Loucy (cell line): Measurements from ENCODE around the gene RAD21L1.

Experiments
- H2AFZ ChIP-seq: fragments of 200-600 bp; sonication (generic); 2 replicates; pipeline ENCODE4 v1.6.0; 2016; ENCODE audit warnings: antibody characterized with exemption, mild to moderate bottlenecking, low read length, moderate library complexity
- H3F3A ChIP-seq: fragments of 200-600 bp; 2 replicates; pipeline ENCODE4 v1.6.0; 2016; ENCODE audit warnings: antibody characterized with exemption, low read depth, mild to moderate bottlenecking
- H3K27me3 ChIP-seq: fragments of 200-600 bp; sonication (generic); 2 replicates; pipeline ENCODE4 v1.6.1; 2014; ENCODE audit warnings: low read length, mild to moderate bottlenecking; ENCODE audit not compliant: insufficient read depth, poor library complexity, severe bottlenecking
- H3K36me3 ChIP-seq: fragments of 200-600 bp; sonication (generic); 2 replicates; pipeline ENCODE4 v1.6.1; 2016; ENCODE audit warnings: low read length; ENCODE audit not compliant: insufficient read depth
- H3K4me1 ChIP-seq: fragments of 200-600 bp; sonication (generic); 2 replicates; pipeline ENCODE4 v1.5.1; 2014; ENCODE audit warnings: low read length, mild to moderate bottlenecking; ENCODE audit not compliant: insufficient read depth, poor library complexity, severe bottlenecking
- H3K4me2 ChIP-seq: fragments of 200-600 bp; sonication (generic); 2 replicates; pipeline ENCODE4 v1.6.0; 2014; ENCODE audit warnings: antibody characterized with exemption, low read length, low read depth, mild to moderate bottlenecking; ENCODE audit not compliant: poor library complexity, severe bottlenecking
- H3K4me3 ChIP-seq: fragments of 200-600 bp; sonication (generic); 2 replicates; pipeline ENCODE4 v1.5.1; 2014; ENCODE audit warnings: low read length, mild to moderate bottlenecking, mixed read lengths; ENCODE audit not compliant: poor library complexity, severe bottlenecking
- H3K79me2 ChIP-seq: fragments of 200-600 bp; sonication (generic); 2 replicates; pipeline ENCODE4 v1.6.1; 2014; ENCODE audit warnings: low read length; ENCODE audit not compliant: insufficient read depth
- H3K9ac ChIP-seq: fragments of 200-600 bp; sonication (generic); 2 replicates; pipeline ENCODE4 v1.6.0; 2014; ENCODE audit warnings: mild to moderate bottlenecking, low read depth, low read length, moderate library complexity; ENCODE audit not compliant: poor library complexity, severe bottlenecking
- H3K9me2 ChIP-seq: fragments of 200-600 bp; sonication (generic); replicated peaks from 2 replicates; pipeline ENCODE4 v1.6.1; 2016; ENCODE audit warnings: low read depth, low read length, mixed read lengths
- H3K9me3 ChIP-seq: fragments of 200-600 bp; sonication (generic); 2 replicates; pipeline ENCODE4 v1.6.1; 2014; ENCODE audit warnings: mild to moderate bottlenecking, antibody characterized with exemption, low read length, low read depth; ENCODE audit not compliant: insufficient read depth
- H4K20me1 ChIP-seq: fragments of 200-600 bp; sonication (generic); 2 replicates; pipeline ENCODE4 v1.6.0; 2014; ENCODE audit warnings: antibody characterized with exemption, low read length, mild to moderate bottlenecking; ENCODE audit not compliant: insufficient read depth, poor library complexity, severe bottlenecking
- CTCF ChIP-seq: fragments of 200-600 bp; sonication (generic); conservative IDR thresholded peaks from 2 replicates; pipeline ENCODE4 v1.5.1; 2014; ENCODE audit warnings: mild to moderate bottlenecking, antibody characterized with exemption, low read length
- EZH2phosphoT487 ChIP-seq: fragments of 200-600 bp; IDR thresholded peaks from 2 replicates; pipeline ENCODE4 v1.6.1; 2018; ENCODE audit warnings: antibody characterized with exemption, mild to moderate bottlenecking, moderate library complexity, borderline replicate concordance

The RAD21L1 gene

GRCh38 chr20:1242099-1242498, 16.3 kb downstream of the RAD21L1 start:
- H3K4me2 ChIP-seq = no peak overlapping the region
- no peak overlapping the region for H3K4me3 ChIP-seq
- TF ChIP-seq CTCF = no peak
- no peaks in the 10 kb centered on the region for H3F3A ChIP-seq
- no peak overlapping the region for H2AFZ ChIP-seq
- H3K4me1 ChIP-seq = no peaks in the 10 kb centered on the region
- H3K9me2 ChIP-seq = no peaks in the 10 kb centered on the region
- H4K20me1 ChIP-seq = no peaks in the 10 kb centered on the region
- no peak overlapping the region for H3K9ac ChIP-seq
- no peaks in the 10 kb centered on the region for H3K79me2 ChIP-seq
- no peaks in the 10 kb centered on the region for H3K36me3 ChIP-seq
- no peaks in the 10 kb centered on the region for H3K27me3 ChIP-seq
- no peaks in the 10 kb centered on the region for H3K9me3 ChIP-seq

GRCh38 chr20:1242530-1242929, 16.7 kb downstream of the RAD21L1 start:
- H3K27me3 ChIP-seq = no peaks in the 10 kb centered on the region
- H3F3A ChIP-seq = no peaks in the 10 kb centered on the region
- no peaks in the 10 kb centered on the region for H3K9me2 ChIP-seq
- no peaks in the 10 kb centered on the region for H3K79me2 ChIP-seq
- no peak overlapping the region for H2AFZ ChIP-seq
- H4K20me1 ChIP-seq = no peaks in the 10 kb centered on the region
- no peaks in the 10 kb centered on the region for H3K36me3 ChIP-seq
- H3K4me3 ChIP-seq = no peak overlapping the region
- no peak overlapping the region for H3K4me2 ChIP-seq
- H3K9ac ChIP-seq = no peak overlapping the region
- no peaks in the 10 kb centered on the region for H3K4me1 ChIP-seq
- no peak for TF ChIP-seq CTCF
- TF ChIP-seq EZH2phosphoT487 = no peak
- no peaks in the 10 kb centered on the region for H3K9me3 ChIP-seq

GRCh38 chr20:1245578-1245977, 19.7 kb downstream of the RAD21L1 start:
- no peaks in the 10 kb centered on the region for H3K27me3 ChIP-seq

More at GRCh38 chr20:1245578-1245977, 19.7 kb downstream of the RAD21L1 start:
- Histone ChIP-seq H3K4me2 (no peak overlapping the region), H3K9ac (no peak overlapping the region), H3K9me3 (no peaks in the 10 kb centered on the region), H3F3A (no peaks in the 10 kb centered on the region), H2AFZ (no peak overlapping the region), H4K20me1 (no peaks in the 10 kb centered on the region), H3K36me3 (no peaks in the 10 kb centered on the region), H3K79me2 (no peaks in the 10 kb centered on the region), H3K9me2 (no peaks in the 10 kb centered on the region), H3K4me1 (no peaks in the 10 kb centered on the region), H3K4me3 (no peak overlapping the region)
- TF ChIP-seq EZH2phosphoT487 (no peak), CTCF (no peak)
